LNCaP clone FGC (cell line): ENCODE results near the gene OPCML.

Source experiments
- DNase-seq: peaks from one replicate; pipeline ENCODE4 v3.0.0-alpha.2; 2011; ENCODE audit warnings: low read depth
- H3K4me3 ChIP-seq: 2 replicates; pipeline ENCODE4 v1.5.1; 2011; ENCODE audit warnings: mild to moderate bottlenecking, low read depth, low read length, control low read depth
- CTCF ChIP-seq: IDR thresholded peaks from 2 replicates; pipeline ENCODE4 v1.5.1; 2012; ENCODE audit warnings: mild to moderate bottlenecking; ENCODE audit not compliant: control insufficient read depth, insufficient read depth; ENCODE audit errors: extremely low read depth

Gene OPCML

DNA sequence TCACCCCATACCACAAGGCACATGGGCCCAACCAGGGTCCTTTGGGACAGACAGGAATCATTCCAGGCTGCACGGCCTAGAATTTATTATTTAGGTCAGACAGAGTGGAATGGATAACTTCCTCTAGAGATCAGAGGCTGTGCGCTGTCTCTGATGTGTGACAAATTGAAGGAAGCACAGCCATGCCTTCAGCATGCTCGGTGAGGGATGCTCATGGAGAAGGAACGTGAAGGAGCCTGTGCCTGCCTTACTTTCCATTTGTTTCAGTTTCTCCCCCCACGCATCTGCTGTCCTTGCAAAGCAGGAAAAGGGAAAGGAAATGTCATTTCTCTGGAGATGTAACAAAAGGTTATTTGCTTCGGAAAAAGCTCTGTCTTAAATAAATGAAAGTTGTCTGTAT is 644.1 kb downstream of the OPCML start:
- no peak for DNase-seq
- H3K4me3 ChIP-seq, result no peak overlapping the region
- TF ChIP-seq CTCF, result no peak

DNA sequence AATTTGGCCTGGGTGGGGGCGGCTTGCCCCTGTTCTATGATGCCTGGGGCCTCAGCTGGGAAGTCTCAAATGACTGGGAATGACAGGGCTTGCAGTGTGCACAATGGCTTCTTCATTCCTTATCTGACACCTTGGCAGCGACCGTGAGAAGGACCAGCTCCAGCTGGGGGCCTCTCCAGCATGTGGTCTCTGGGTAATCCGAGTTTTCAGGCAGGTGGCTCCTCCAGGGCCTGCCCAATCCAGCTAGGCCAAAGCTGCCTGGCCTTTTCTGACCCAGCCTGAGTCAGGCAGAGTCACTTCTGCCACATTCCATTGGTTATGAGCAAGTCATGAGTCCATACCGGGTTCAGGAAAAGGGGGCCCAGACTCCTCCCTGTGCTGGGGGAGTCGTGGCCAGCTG is 646.0 kb downstream of the OPCML start:
- DNase-seq, result no peak
- H3K4me3 ChIP-seq, result no peak overlapping the region
- TF ChIP-seq CTCF, result no peak

DNA sequence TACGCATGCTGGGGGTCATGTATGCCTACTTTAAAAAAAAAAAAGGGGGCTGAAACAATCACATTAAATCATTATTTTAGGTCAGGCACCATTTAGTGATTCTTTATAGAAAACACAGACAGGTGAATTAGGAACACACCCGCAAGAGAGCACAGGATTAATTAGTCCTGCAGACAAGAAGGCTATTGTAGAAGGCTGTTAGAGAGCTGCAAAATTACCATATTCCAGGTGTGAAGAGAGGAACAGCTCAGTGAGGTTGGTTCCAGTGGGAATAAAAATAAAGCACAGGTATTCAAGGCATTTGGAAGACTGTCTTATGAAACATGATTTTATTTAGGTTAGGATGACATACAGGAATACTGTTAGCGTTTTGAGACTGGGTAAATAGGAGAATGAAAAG is 649.1 kb downstream of the OPCML start:
- no peak for TF ChIP-seq CTCF
- DNase-seq, result no peak
- no peak overlapping the region for H3K4me3 ChIP-seq

DNA sequence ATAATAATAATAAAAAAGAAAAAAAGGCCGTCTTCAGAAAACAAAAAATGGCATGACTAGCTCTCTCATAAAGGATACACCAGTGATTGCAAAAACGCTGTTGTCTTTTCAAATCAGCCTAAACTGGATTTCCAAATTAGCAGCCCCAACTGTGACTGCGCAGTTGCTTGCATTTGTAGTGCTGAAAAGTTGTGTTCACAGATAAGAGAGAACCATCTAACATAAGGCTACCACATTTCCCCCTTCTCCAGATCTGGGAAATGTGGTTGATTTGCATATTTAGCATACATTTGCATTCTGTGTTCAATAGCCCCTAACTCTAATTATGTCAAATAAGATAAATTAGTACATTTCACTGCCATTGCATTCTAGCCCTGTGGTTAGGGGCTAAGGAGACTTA is 650.7 kb downstream of the OPCML start:
- no peak for DNase-seq
- no peak for TF ChIP-seq CTCF
- no peak overlapping the region for H3K4me3 ChIP-seq

DNA sequence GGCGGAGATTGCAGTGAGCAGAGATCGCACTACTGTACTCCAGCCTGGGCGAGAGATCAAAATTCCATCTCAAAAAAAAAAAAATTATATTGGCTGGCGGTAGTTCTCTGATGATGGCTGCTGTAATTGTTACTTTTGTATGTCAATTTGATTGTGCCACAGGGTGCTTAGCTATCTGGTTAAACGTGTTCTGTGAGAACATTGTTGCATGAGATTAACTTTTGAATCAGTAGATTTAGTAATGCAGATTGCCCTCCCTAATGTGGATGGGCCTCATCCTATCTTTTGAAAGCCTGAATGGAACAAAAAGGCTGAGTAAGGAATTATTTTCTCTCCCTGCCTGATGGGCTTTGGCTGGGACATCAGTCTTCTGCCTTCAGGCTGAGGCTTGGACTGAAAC is 654.2 kb downstream of the OPCML start:
- TF ChIP-seq CTCF, result no peak
- H3K4me3 ChIP-seq, result no peak overlapping the region
- no peak for DNase-seq

- no peak for TF ChIP-seq CTCF
- no peak overlapping the region for H3K4me3 ChIP-seq
- no peak for DNase-seq
Measured at GRCh38 chr11:132876705-132877104, 655.6 kb downstream of the OPCML start.

- DNase-seq, result no peak
- H3K4me3 ChIP-seq, result no peak overlapping the region
- TF ChIP-seq CTCF, result no peak
Measured at GRCh38 chr11:132876239-132876638, 656.1 kb downstream of the OPCML start.
